Stimulated activated CD8-positive, alpha-beta memory T cell treated with anti-CD3 and anti-CD28 coated beads, Interleukin-4, amount 100 ng/mL, for 24 hours (primary cell): ENCODE measurements around the gene LRRC55.

ENCODE experiments used
- DNase-seq: peaks from one replicate; pipeline ENCODE4 v3.0.0-alpha.2; 2020; ENCODE audit warnings: low read depth

The LRRC55 gene

DNA sequence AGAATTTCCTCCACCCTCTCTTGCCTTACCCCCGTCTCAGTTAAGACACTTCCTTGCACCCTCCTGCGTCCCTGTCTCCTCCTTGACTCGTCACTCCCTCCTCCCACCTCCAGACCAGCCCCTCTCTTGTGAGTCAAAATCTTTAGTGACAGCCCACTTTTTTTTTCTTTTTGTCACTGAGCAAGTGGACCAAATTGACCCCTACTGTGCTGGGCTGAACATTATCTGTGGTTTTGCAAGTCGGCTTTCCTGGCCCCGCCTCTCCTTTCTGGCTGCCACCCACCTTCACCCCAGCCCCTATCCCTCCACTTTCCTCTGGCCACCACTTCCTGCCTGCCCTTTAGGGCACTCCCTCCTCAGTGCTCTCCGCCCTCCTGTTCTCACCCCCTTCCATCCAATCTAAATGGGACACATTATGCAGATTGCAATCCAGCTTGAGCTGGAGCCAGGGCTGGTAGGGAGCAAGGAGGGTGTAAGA, 55.5 kb downstream of the LRRC55 start, which contains the start of gene APLNR:
APLNR (minus strand) TSS at position 47 of the 478 bp plus-strand sequence. CDS start 246 bp downstream, outside the sequence.
- DNase-seq = no peak

DNA sequence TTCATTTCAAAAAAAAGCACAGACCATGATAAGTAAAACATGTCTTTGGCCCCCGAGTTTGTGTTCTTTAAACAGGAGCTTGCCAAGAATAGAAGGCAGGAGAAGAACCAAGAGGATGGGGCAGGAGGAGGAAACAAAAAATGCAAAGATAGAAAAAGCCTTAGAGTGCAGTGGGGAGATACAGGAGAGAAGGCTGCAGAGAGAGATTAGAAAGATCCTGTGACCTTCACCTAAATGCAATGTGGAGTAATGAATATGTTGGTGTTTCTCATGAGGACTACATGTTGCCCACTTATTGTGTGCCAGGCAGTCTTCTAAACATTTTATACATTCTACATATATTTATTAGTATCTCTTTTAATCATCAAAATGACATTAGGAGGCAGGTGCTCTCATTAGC, 57.6 kb downstream of the LRRC55 start:
- no peak for DNase-seq

- no peak for DNase-seq
Observed at GRCh38 chr11:57240007-57240406, 58.3 kb downstream of the LRRC55 start.

GRCh38 chr11:57240757-57241156, 59.0 kb downstream of the LRRC55 start:
- DNase-seq = no peak
